ENCODE data around the gene SH3YL1. TPM values are rescaled to one million over a fixed set of nuclear protein-coding genes. Genes with fewer than 3 reads are reported as not detected.

The SH3YL1 gene
- total and polyA plus RNA-seq, 2 donors, result 25.8 to 73.7 TPM

- H3K27ac ChIP-seq (ENCODE audit: low read depth in 1 of 2, low read length in 1 of 2), result no peak overlapping the region
- 90% methylated on average over 8 of the region's 8 CpGs for WGBS
These were observed 60.4 kb downstream of the SH3YL1 start for GRCh38 chr2:203401-203800.

GRCh38 chr2:202945-203344 is 60.9 kb downstream of the SH3YL1 start:
- 85% methylated on average over 6 of the region's 6 CpGs for WGBS
- Histone ChIP-seq H3K4me3 (ENCODE audit: low read length in 2 of 2) (no peak overlapping the region), H3K9me3 (ENCODE audit: control insufficient read depth in 2 of 2, insufficient read depth in 1 of 2, low read length in 1 of 2) (peaks cover 0 to 14% of the 10 kb centered on the region in 2 donors), H3K36me3 (ENCODE audit: control insufficient read depth in 2 of 2, insufficient read depth in 2 of 2, low read length in 1 of 2) (no peaks in the 10 kb centered on the region), H3K27ac (ENCODE audit: low read depth in 1 of 2, low read length in 1 of 2) (no peak overlapping the region), H3K4me1 (ENCODE audit: control insufficient read depth in 2 of 2, insufficient read depth in 2 of 2, low read length in 2 of 2) (no peaks in the 10 kb centered on the region), H3K27me3 (ENCODE audit: control insufficient read depth in 2 of 2, insufficient read depth in 1 of 2, low read length in 1 of 2) (no peaks in the 10 kb centered on the region)
- no peak for DNase-seq (ENCODE audit: low read depth in 6 of 9, low spot score in 9 of 9)

More at GRCh38 chr2:203401-203800, 60.4 kb downstream of the SH3YL1 start:
- Histone ChIP-seq H3K4me1 (ENCODE audit: control insufficient read depth in 2 of 2, insufficient read depth in 2 of 2, low read length in 2 of 2) (no peaks in the 10 kb centered on the region), H3K27me3 (ENCODE audit: control insufficient read depth in 2 of 2, insufficient read depth in 1 of 2, low read length in 1 of 2) (no peaks in the 10 kb centered on the region), H3K9me3 (ENCODE audit: control insufficient read depth in 2 of 2, insufficient read depth in 1 of 2, low read length in 1 of 2) (peaks cover 0 to 17% of the 10 kb centered on the region in 2 donors), H3K4me3 (ENCODE audit: low read length in 2 of 2) (no peak overlapping the region), H3K36me3 (ENCODE audit: control insufficient read depth in 2 of 2, insufficient read depth in 2 of 2, low read length in 1 of 2) (no peaks in the 10 kb centered on the region)
- DNase-seq (ENCODE audit: low read depth in 6 of 9, low spot score in 9 of 9), result no peak

- DNase-seq (ENCODE audit: low read depth in 6 of 9, low spot score in 9 of 9), result no peak
- H3K27ac ChIP-seq (ENCODE audit: low read depth in 1 of 2, low read length in 1 of 2), result no peak overlapping the region
- H3K4me3 ChIP-seq (ENCODE audit: low read length in 2 of 2), result no peak overlapping the region
- WGBS, result 96% methylated on average over 9 of the region's 9 CpGs
- no peaks in the 10 kb centered on the region for H3K4me1 ChIP-seq (ENCODE audit: control insufficient read depth in 2 of 2, insufficient read depth in 2 of 2, low read length in 2 of 2)
- H3K36me3 ChIP-seq (ENCODE audit: control insufficient read depth in 2 of 2, insufficient read depth in 2 of 2, low read length in 1 of 2), result no peaks in the 10 kb centered on the region
- H3K9me3 ChIP-seq (ENCODE audit: control insufficient read depth in 2 of 2, insufficient read depth in 1 of 2, low read length in 1 of 2), result peaks cover 0 to 14% of the 10 kb centered on the region in 2 donors
- H3K27me3 ChIP-seq (ENCODE audit: control insufficient read depth in 2 of 2, insufficient read depth in 1 of 2, low read length in 1 of 2), result no peaks in the 10 kb centered on the region
These were observed 62.0 kb downstream of the SH3YL1 start for GRCh38 chr2:201648-202433.

- Histone ChIP-seq H3K4me3 (ENCODE audit: low read length in 2 of 2) (no peak overlapping the region), H3K4me1 (ENCODE audit: control insufficient read depth in 2 of 2, insufficient read depth in 2 of 2, low read length in 2 of 2) (no peaks in the 10 kb centered on the region), H3K27ac (ENCODE audit: low read depth in 1 of 2, low read length in 1 of 2) (no peak overlapping the region), H3K27me3 (ENCODE audit: control insufficient read depth in 2 of 2, insufficient read depth in 1 of 2, low read length in 1 of 2) (no peaks in the 10 kb centered on the region), H3K9me3 (ENCODE audit: control insufficient read depth in 2 of 2, insufficient read depth in 1 of 2, low read length in 1 of 2) (peaks cover 0 to 19% of the 10 kb centered on the region in 2 donors), H3K36me3 (ENCODE audit: control insufficient read depth in 2 of 2, insufficient read depth in 2 of 2, low read length in 1 of 2) (no peaks in the 10 kb centered on the region)
- no peak for DNase-seq (ENCODE audit: low read depth in 6 of 9, low spot score in 9 of 9)
- WGBS, result 87% methylated on average over 22 of the region's 22 CpGs
These were observed 64.5 kb downstream of the SH3YL1 start for GRCh38 chr2:199041-199966.

GRCh38 chr2:196406-196805 is 67.4 kb downstream of the SH3YL1 start:
- WGBS, result 89% methylated on average over 5 of the region's 5 CpGs
- no peak overlapping the region for H3K4me3 ChIP-seq (ENCODE audit: low read length in 2 of 2)
- no peaks in the 10 kb centered on the region for H3K4me1 ChIP-seq (ENCODE audit: control insufficient read depth in 2 of 2, insufficient read depth in 2 of 2, low read length in 2 of 2)
- H3K36me3 ChIP-seq (ENCODE audit: control insufficient read depth in 2 of 2, insufficient read depth in 2 of 2, low read length in 1 of 2), result no peaks in the 10 kb centered on the region
- no peaks in the 10 kb centered on the region for H3K27me3 ChIP-seq (ENCODE audit: control insufficient read depth in 2 of 2, insufficient read depth in 1 of 2, low read length in 1 of 2)
- H3K9me3 ChIP-seq (ENCODE audit: control insufficient read depth in 2 of 2, insufficient read depth in 1 of 2, low read length in 1 of 2), result peaks cover 0 to 17% of the 10 kb centered on the region in 2 donors
- no peak overlapping the region for H3K27ac ChIP-seq (ENCODE audit: low read depth in 1 of 2, low read length in 1 of 2)
- no peak for DNase-seq (ENCODE audit: low read depth in 6 of 9, low spot score in 9 of 9)

GRCh38 chr2:195932-196331 is 67.9 kb downstream of the SH3YL1 start:
- Histone ChIP-seq H3K36me3 (ENCODE audit: control insufficient read depth in 2 of 2, insufficient read depth in 2 of 2, low read length in 1 of 2) (no peaks in the 10 kb centered on the region), H3K27me3 (ENCODE audit: control insufficient read depth in 2 of 2, insufficient read depth in 1 of 2, low read length in 1 of 2) (no peaks in the 10 kb centered on the region), H3K4me3 (ENCODE audit: low read length in 2 of 2) (no peak overlapping the region), H3K9me3 (ENCODE audit: control insufficient read depth in 2 of 2, insufficient read depth in 1 of 2, low read length in 1 of 2) (peaks cover 1 to 21% of the 10 kb centered on the region in 2 donors), H3K27ac (ENCODE audit: low read depth in 1 of 2, low read length in 1 of 2) (no peak overlapping the region), H3K4me1 (ENCODE audit: control insufficient read depth in 2 of 2, insufficient read depth in 2 of 2, low read length in 2 of 2) (no peaks in the 10 kb centered on the region)
- WGBS, result 91% methylated on average over 7 of the region's 7 CpGs
- no peak for DNase-seq (ENCODE audit: low read depth in 6 of 9, low spot score in 9 of 9)

GRCh38 chr2:193141-193671 is 70.6 kb downstream of the SH3YL1 start:
- no peaks in the 10 kb centered on the region for H3K4me1 ChIP-seq (ENCODE audit: control insufficient read depth in 2 of 2, insufficient read depth in 2 of 2, low read length in 2 of 2)
- no peak for DNase-seq (ENCODE audit: low read depth in 6 of 9, low spot score in 9 of 9)
- no peaks in the 10 kb centered on the region for H3K27me3 ChIP-seq (ENCODE audit: control insufficient read depth in 2 of 2, insufficient read depth in 1 of 2, low read length in 1 of 2)
- H3K9me3 ChIP-seq (ENCODE audit: control insufficient read depth in 2 of 2, insufficient read depth in 1 of 2, low read length in 1 of 2), result peaks cover 1 to 26% of the 10 kb centered on the region in 2 donors
- 94% methylated on average over 17 of the region's 17 CpGs for WGBS
- H3K27ac ChIP-seq (ENCODE audit: low read depth in 1 of 2, low read length in 1 of 2), result no peak overlapping the region
- H3K4me3 ChIP-seq (ENCODE audit: low read length in 2 of 2), result no peak overlapping the region
- no peaks in the 10 kb centered on the region for H3K36me3 ChIP-seq (ENCODE audit: control insufficient read depth in 2 of 2, insufficient read depth in 2 of 2, low read length in 1 of 2)

- Histone ChIP-seq H3K9me3 (ENCODE audit: control insufficient read depth in 2 of 2, insufficient read depth in 1 of 2, low read length in 1 of 2) (peaks cover 1 to 28% of the 10 kb centered on the region in 2 donors), H3K36me3 (ENCODE audit: control insufficient read depth in 2 of 2, insufficient read depth in 2 of 2, low read length in 1 of 2) (no peaks in the 10 kb centered on the region), H3K27me3 (ENCODE audit: control insufficient read depth in 2 of 2, insufficient read depth in 1 of 2, low read length in 1 of 2) (no peaks in the 10 kb centered on the region), H3K27ac (ENCODE audit: low read depth in 1 of 2, low read length in 1 of 2) (no peak overlapping the region), H3K4me1 (ENCODE audit: control insufficient read depth in 2 of 2, insufficient read depth in 2 of 2, low read length in 2 of 2) (no peaks in the 10 kb centered on the region), H3K4me3 (ENCODE audit: low read length in 2 of 2) (no peak overlapping the region)
- no peak for DNase-seq (ENCODE audit: low read depth in 6 of 9, low spot score in 9 of 9)
- 90% methylated on average over 29 of the region's 29 CpGs for WGBS
These were observed 72.3 kb downstream of the SH3YL1 start for GRCh38 chr2:191311-192190.
